HEK293 (cell line): Measurements from ENCODE around the gene GOLGA3.
A peak's percentile ranks its signal among the peaks of the same experiment; 100 is the strongest.

Experiments used
- CTCF ChIA-PET: fragments of 350-600 bp; formaldehyde crosslinking; extraction: SDS; loops from one replicate; lab custom pipeline; 2021; ENCODE audit warnings: antibody characterized with exemption; lab: Yijun Ruan, JAX
- POLR2A ChIA-PET: fragments of 300-600 bp; formaldehyde crosslinking; extraction: SDS; loops from one replicate; lab custom pipeline; 2020; ENCODE audit warnings: antibody characterized with exemption, inconsistent platforms; lab: Yijun Ruan, JAX
- H3K27ac ChIP-seq: fragments of 200-500 bp; sonication (Bioruptor generic); 2 replicates; pipeline ENCODE4 v1.5.1; 2014; ENCODE audit warnings: low read depth, low read length, control low read depth, inconsistent platforms; ENCODE audit errors: extremely low read depth
- H3K36me3 ChIP-seq, 2 experiments: fragments of 200-500 bp in 1 of 2; sonication (Bioruptor generic) in 1 of 2; 1 replicate in 1 of 2; 2 replicates in 1 of 2; pipeline ENCODE4 v1.5.1; 2014 to 2017; ENCODE audit warnings: inconsistent platforms in 2 of 2, low read length in 2 of 2; ENCODE audit not compliant: control insufficient read depth in 2 of 2, insufficient read depth in 1 of 2
- H3K4me1 ChIP-seq: fragments of 200-500 bp; sonication (Bioruptor generic); 2 replicates; pipeline ENCODE4 v1.5.1; 2014; ENCODE audit warnings: mild to moderate bottlenecking, low read length, inconsistent platforms; ENCODE audit not compliant: control insufficient read depth, insufficient read depth
- H3K4me3 ChIP-seq: 2 replicates; pipeline ENCODE4 v1.5.1; 2011; ENCODE audit warnings: low read depth, mild to moderate bottlenecking, control low read depth, low read length, moderate library complexity
- H3K9me3 ChIP-seq: fragments of 200-500 bp; sonication (Bioruptor generic); 2 replicates; pipeline ENCODE4 v1.5.1; 2014; ENCODE audit warnings: low read depth, low read length, inconsistent platforms; ENCODE audit not compliant: control insufficient read depth, insufficient read depth
- BCL11B ChIP-seq: fragments of 450-650 bp; formaldehyde crosslinking; IDR thresholded peaks from 2 replicates; pipeline ENCODE4 v1.5.1; 2016; ENCODE audit warnings: low read depth, missing biosample characterization, missing genetic modification characterization
- HOXD13 ChIP-seq: sonication (generic); formaldehyde crosslinking; IDR thresholded peaks from 2 replicates; pipeline ENCODE4 v1.8.0; 2022; ENCODE audit warnings: missing genetic modification reagents, borderline replicate concordance
- MYNN ChIP-seq: fragments of 450-650 bp; formaldehyde crosslinking; IDR thresholded peaks from 2 replicates; pipeline ENCODE4 v1.5.1; 2016; ENCODE audit warnings: missing biosample characterization, missing genetic modification characterization, borderline replicate concordance
- MZF1 ChIP-seq: fragments of 450-650 bp; formaldehyde crosslinking; IDR thresholded peaks from 2 replicates; pipeline ENCODE4 v1.5.1; 2017; ENCODE audit warnings: missing biosample characterization, missing genetic modification characterization, borderline replicate concordance
- PRDM1 ChIP-seq: fragments of 450-650 bp; formaldehyde crosslinking; IDR thresholded peaks from 2 replicates; pipeline ENCODE4; 2016; ENCODE audit warnings: missing biosample characterization, missing genetic modification characterization
- ZBTB20 ChIP-seq: fragments of 450-650 bp; formaldehyde crosslinking; IDR thresholded peaks from 2 replicates; pipeline ENCODE4 v1.5.1; 2016; ENCODE audit warnings: missing biosample characterization, missing genetic modification characterization
- ZFP41 ChIP-seq: fragments of 450-650 bp; formaldehyde crosslinking; IDR thresholded peaks from 2 replicates; pipeline ENCODE4 v1.5.1; 2016; ENCODE audit warnings: missing biosample characterization, missing genetic modification characterization, borderline replicate concordance
- ZNF138 ChIP-seq: fragments of 450-650 bp; formaldehyde crosslinking; IDR thresholded peaks from 2 replicates; pipeline ENCODE4 v1.5.1; 2016; ENCODE audit warnings: missing biosample characterization, missing genetic modification characterization, borderline replicate concordance
- ZNF292 ChIP-seq: fragments of 450-650 bp; formaldehyde crosslinking; IDR thresholded peaks from 2 replicates; pipeline ENCODE4 v1.5.1; 2016; ENCODE audit warnings: low read depth, missing biosample characterization, missing genetic modification characterization, borderline replicate concordance
- ZNF311 ChIP-seq: fragments of 450-650 bp; formaldehyde crosslinking; IDR thresholded peaks from 2 replicates; pipeline ENCODE4 v1.5.1; 2017; ENCODE audit warnings: missing biosample characterization, missing genetic modification characterization, borderline replicate concordance
- ZNF510 ChIP-seq: fragments of 450-650 bp; formaldehyde crosslinking; IDR thresholded peaks from 2 replicates; pipeline ENCODE4 v1.5.1; 2018; ENCODE audit warnings: mild to moderate bottlenecking, missing genetic modification characterization, missing biosample characterization; ENCODE audit not compliant: insufficient replicate concordance
- ZNF623 ChIP-seq: fragments of 450-650 bp; formaldehyde crosslinking; IDR thresholded peaks from 2 replicates; pipeline ENCODE4 v1.5.1; 2016; ENCODE audit warnings: missing biosample characterization, missing genetic modification characterization
- ZNF626 ChIP-seq: fragments of 450-650 bp; sonication (Bioruptor Pico); formaldehyde crosslinking; IDR thresholded peaks from 2 replicates; pipeline ENCODE4 v1.5.1; 2018; ENCODE audit warnings: missing biosample characterization, missing genetic modification characterization, inconsistent platforms
- ZNF660 ChIP-seq: fragments of 450-650 bp; IDR thresholded peaks from 2 replicates; pipeline ENCODE4 v1.5.1; 2018; ENCODE audit warnings: missing biosample characterization, mild to moderate bottlenecking, missing genetic modification characterization
- ZXDB ChIP-seq: fragments of 450-650 bp; formaldehyde crosslinking; IDR thresholded peaks from 2 replicates; pipeline ENCODE4 v1.5.1; 2016; ENCODE audit warnings: missing biosample characterization, missing genetic modification characterization
- TF ChIP-seq, protein P1 (sequence below): fragments of 450-650 bp; formaldehyde crosslinking; optimal IDR thresholded peaks from 2 replicates; pipeline ENCODE3; 2016; ENCODE audit warnings: missing biosample characterization, mild to moderate bottlenecking, missing genetic modification characterization
- TF ChIP-seq, protein P2 (sequence below): fragments of 450-650 bp; formaldehyde crosslinking; IDR thresholded peaks from 2 replicates; pipeline ENCODE4 v1.5.1; 2016; ENCODE audit warnings: missing biosample characterization, missing genetic modification characterization
- TF ChIP-seq, protein P3 (sequence below): fragments of 450-650 bp; formaldehyde crosslinking; IDR thresholded peaks from 2 replicates; pipeline ENCODE4 v1.5.1; 2016; ENCODE audit warnings: missing biosample characterization, missing genetic modification characterization

GOLGA3 gene

GRCh38 chr12:132827763-132828703, 636 bp downstream of the GOLGA3 start (continued):
- TF ChIP-seq, protein P1, sequence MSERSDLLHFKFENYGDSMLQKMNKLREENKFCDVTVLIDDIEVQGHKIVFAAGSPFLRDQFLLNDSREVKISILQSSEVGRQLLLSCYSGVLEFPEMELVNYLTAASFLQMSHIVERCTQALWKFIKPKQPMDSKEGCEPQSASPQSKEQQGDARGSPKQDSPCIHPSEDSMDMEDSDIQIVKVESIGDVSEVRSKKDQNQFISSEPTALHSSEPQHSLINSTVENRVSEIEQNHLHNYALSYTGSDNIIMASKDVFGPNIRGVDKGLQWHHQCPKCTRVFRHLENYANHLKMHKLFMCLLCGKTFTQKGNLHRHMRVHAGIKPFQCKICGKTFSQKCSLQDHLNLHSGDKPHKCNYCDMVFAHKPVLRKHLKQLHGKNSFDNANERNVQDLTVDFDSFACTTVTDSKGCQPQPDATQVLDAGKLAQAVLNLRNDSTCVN, result peak; percentile 36
- 0 out of 2 replicates have a peak, but pooled peaks have one; percentile 25 for TF ChIP-seq ZNF660 (tag by site-specific recombination)
- peak; percentile 10; the same call in 1 of the 2 replicates for TF ChIP-seq PRDM1 (tag by site-specific recombination)
- 0 out of 2 replicates have a peak, but pooled peaks have one; percentile 6 for TF ChIP-seq BCL11B
- no peak for TF ChIP-seq HOXD13

DNA sequence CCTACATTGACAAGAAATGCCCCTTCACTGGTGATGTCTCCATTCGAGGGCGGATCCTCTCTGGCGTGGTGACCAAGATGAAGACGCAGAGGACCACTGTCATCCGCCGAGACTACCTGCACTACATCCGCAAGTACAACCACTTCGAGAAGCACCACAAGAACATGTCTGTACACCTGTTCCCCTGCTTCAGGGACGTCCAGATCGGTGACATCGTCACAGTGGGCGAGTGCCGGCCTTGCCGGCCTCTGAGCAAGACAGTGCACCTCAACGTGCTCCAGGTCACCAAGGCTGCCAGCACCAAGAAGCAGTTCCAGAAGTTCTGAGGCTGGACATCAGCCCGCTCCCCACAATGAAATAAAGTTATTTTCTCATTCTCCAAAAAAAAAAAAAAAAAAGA, 2.8 kb downstream of the GOLGA3 start:
- no peak overlapping the region for H3K27ac ChIP-seq
- peaks cover 7 to 47% of the 10 kb centered on the region in 2 experiments for H3K36me3 ChIP-seq
- CTCF ChIA-PET, result no interaction called here
- TF ChIP-seq, protein P1, result no peak
- no peak for TF ChIP-seq ZNF626 (tag by site-specific recombination)
- TF ChIP-seq ZNF623, result no peak
- TF ChIP-seq MYNN, result no peak
- no peak for TF ChIP-seq ZNF292 (tag by site-specific recombination)
- TF ChIP-seq ZNF138 (tag by site-specific recombination), result no peak
- TF ChIP-seq MZF1 (tag by site-specific recombination), result no peak
- TF ChIP-seq, protein P2, sequence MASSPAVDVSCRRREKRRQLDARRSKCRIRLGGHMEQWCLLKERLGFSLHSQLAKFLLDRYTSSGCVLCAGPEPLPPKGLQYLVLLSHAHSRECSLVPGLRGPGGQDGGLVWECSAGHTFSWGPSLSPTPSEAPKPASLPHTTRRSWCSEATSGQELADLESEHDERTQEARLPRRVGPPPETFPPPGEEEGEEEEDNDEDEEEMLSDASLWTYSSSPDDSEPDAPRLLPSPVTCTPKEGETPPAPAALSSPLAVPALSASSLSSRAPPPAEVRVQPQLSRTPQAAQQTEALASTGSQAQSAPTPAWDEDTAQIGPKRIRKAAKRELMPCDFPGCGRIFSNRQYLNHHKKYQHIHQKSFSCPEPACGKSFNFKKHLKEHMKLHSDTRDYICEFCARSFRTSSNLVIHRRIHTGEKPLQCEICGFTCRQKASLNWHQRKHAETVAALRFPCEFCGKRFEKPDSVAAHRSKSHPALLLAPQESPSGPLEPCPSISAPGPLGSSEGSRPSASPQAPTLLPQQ (tag by site-specific recombination), result no peak
- TF ChIP-seq ZBTB20 (tag by site-specific recombination), result no peak
- no peak for TF ChIP-seq ZNF311 (tag by site-specific recombination)
- TF ChIP-seq ZXDB, result no peak
- TF ChIP-seq, protein P3, sequence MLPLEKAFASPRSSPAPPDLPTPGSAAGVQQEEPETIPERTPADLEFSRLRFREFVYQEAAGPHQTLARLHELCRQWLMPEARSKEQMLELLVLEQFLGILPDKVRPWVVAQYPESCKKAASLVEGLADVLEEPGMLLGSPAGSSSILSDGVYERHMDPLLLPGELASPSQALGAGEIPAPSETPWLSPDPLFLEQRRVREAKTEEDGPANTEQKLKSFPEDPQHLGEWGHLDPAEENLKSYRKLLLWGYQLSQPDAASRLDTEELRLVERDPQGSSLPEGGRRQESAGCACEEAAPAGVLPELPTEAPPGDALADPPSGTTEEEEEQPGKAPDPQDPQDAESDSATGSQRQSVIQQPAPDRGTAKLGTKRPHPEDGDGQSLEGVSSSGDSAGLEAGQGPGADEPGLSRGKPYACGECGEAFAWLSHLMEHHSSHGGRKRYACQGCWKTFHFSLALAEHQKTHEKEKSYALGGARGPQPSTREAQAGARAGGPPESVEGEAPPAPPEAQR (tag by site-specific recombination), result no peak
- no peak for TF ChIP-seq ZNF510 (tag by site-specific recombination)
- no peak for TF ChIP-seq ZFP41 (tag by site-specific recombination)
- no peaks in the 10 kb centered on the region for H3K4me1 ChIP-seq
- POLR2A ChIA-PET, result no interaction called here
- H3K9me3 ChIP-seq, result no peaks in the 10 kb centered on the region
- H3K4me3 ChIP-seq, result no peak overlapping the region
